Activated CD4-positive, alpha-beta T cell treated with anti-CD3 and anti-CD28 coated beads, Interleukin-2, amount 10 ng/mL, durations not matched to agents 7 days and 5 days (primary cell): Measurements from ENCODE around the gene DCLK1. TPM values are rescaled to one million over a fixed set of nuclear protein-coding genes. Genes with fewer than 3 reads are reported as not detected.

Experiments used
- total RNA-seq, 2 experiments: library from RNA; stranded (reverse); gene quantifications; one replicate each; pipeline ENCODE4 v1.2.3, GENCODE V29; 2021

The DCLK1 gene
- total RNA-seq, 2 experiments from 2014 or later: not detected

Other genes starting within 250 kb of the DCLK1 start
- not detected for gene SOHLH2, start 83.2 kb upstream of the DCLK1 start, total RNA-seq
- under 1 TPM in 1 of 2 experiments, not detected in 1; 0.17 TPM for gene CCDC169, start 166.4 kb upstream of the DCLK1 start, total RNA-seq
- gene SPART, start 215.0 kb upstream of the DCLK1 start, total RNA-seq: 10 to 100 TPM; 20.9 to 24.9 TPM